CD4-positive, alpha-beta T cell treated with Interleukin-1 beta for 1 hour (primary cell): ENCODE measurements around the gene CLIC3.

Source experiments
- DNase-seq, 2 donors: peaks; one replicate each; pipeline ENCODE4 v3.0.0-alpha.2; 2020 to 2022

Gene CLIC3

GRCh38 chr9:136979769-136980587 is 16.4 kb downstream of the CLIC3 start:
- no peak for DNase-seq

GRCh38 chr9:136978865-136979544 is 17.4 kb downstream of the CLIC3 start:
- no peak for DNase-seq

- peak; percentile 71 to 72 for DNase-seq
These were observed 18.1 kb downstream of the CLIC3 start for GRCh38 chr9:136978073-136978864.

- DNase-seq, result no peak
These were observed 18.7 kb downstream of the CLIC3 start for GRCh38 chr9:136977649-136978072.

- DNase-seq, result no peak
These were observed 19.1 kb downstream of the CLIC3 start, which contains the start of gene PTGDS for GRCh38 chr9:136977223-136977622. Gene PTGDS (plus strand): TSS chr9:136977504. CDS start chr9:136977579, 75 bp downstream.

- peak; percentile 42 to 45 for DNase-seq
These were observed 20.7 kb downstream of the CLIC3 start for GRCh38 chr9:136975644-136976043.

GRCh38 chr9:136974817-136975535 is 21.4 kb downstream of the CLIC3 start:
- DNase-seq, result peak; percentile 15 to 17

- no peak for DNase-seq
These were observed 22.4 kb downstream of the CLIC3 start for GRCh38 chr9:136973618-136974617.

GRCh38 chr9:136972743-136973142 is 23.6 kb downstream of the CLIC3 start:
- DNase-seq, result no peak

GRCh38 chr9:136972335-136972734 is 24.0 kb downstream of the CLIC3 start:
- DNase-seq, result no peak

- no peak for DNase-seq
These were observed 24.6 kb downstream of the CLIC3 start for GRCh38 chr9:136971746-136972145.

- DNase-seq, result no peak
These were observed 26.0 kb downstream of the CLIC3 start for GRCh38 chr9:136970361-136970760.

GRCh38 chr9:136969774-136970173 is 26.6 kb downstream of the CLIC3 start:
- no peak for DNase-seq

- DNase-seq, result no peak
These were observed 27.2 kb downstream of the CLIC3 start for GRCh38 chr9:136969150-136969549.

- no peak for DNase-seq
These were observed 27.8 kb downstream of the CLIC3 start for GRCh38 chr9:136968333-136969127.

GRCh38 chr9:136965771-136966484 is 30.4 kb downstream of the CLIC3 start:
- peak; percentile 53 to 73 for DNase-seq

GRCh38 chr9:136964833-136965422 is 31.4 kb downstream of the CLIC3 start:
- no peak for DNase-seq

GRCh38 chr9:136964171-136964689 is 32.1 kb downstream of the CLIC3 start:
- no peak for DNase-seq

- no peak for DNase-seq
These were observed 32.6 kb downstream of the CLIC3 start for GRCh38 chr9:136963751-136964150.
